Measurements from ENCODE around the gene A2M. TPM values are rescaled to one million over a fixed set of nuclear protein-coding genes. Genes with fewer than 3 reads are reported as not detected.
A peak's percentile ranks its signal among the peaks of the same experiment; 100 is the strongest.

Gene A2M
- total RNA-seq, 4 donors from 2014 or later: 77.1 to 135 (median 126) TPM

GRCh38 chr12:9111525-9111924, 4.2 kb downstream of the A2M start:
- intact Hi-C loops (cut with DNase I; ENCODE audit: low total_unique reads): loop anchor here (10.0 kb wide), 1 partner anchor 133 kb away; no protein-coding TSS in a partner anchor
- H3K4me1 ChIP-seq: peaks cover 10 to 17% of the 10 kb centered on the region in 2 donors
- in situ Hi-C loops (cut with MboI; ENCODE audit: low sequenced_read_pairs in 4 of 4): no loop called here
- TF ChIP-seq CTCF (IDR thresholded peaks at IDR 0.05 in 4 of 5, conservative IDR thresholded peaks at IDR 0.05 in 1 of 5): no peak
- no peak for TF ChIP-seq POLR2A (IDR thresholded peaks at IDR 0.05)
- H3K4me3 ChIP-seq: peak overlapping the region in 1 of 4 donors; percentile 54
- ATAC-seq (no peak), DNase-seq (no peak)
- H3K27ac ChIP-seq: peak overlapping the region in 1 of 4 donors; percentile 69
- H3K9me3 ChIP-seq: no peaks in the 10 kb centered on the region
- peaks cover 2 to 42% of the 10 kb centered on the region in 2 donors for H3K36me3 ChIP-seq
- no peaks in the 10 kb centered on the region for H3K27me3 ChIP-seq

- no peak for ATAC-seq
- in situ Hi-C loops (cut with MboI; ENCODE audit: low sequenced_read_pairs in 4 of 4): no loop called here
- no peaks in the 10 kb centered on the region for H3K27me3 ChIP-seq
- no peak for TF ChIP-seq POLR2A (IDR thresholded peaks at IDR 0.05)
- no peak for TF ChIP-seq CTCF (IDR thresholded peaks at IDR 0.05 in 4 of 5, conservative IDR thresholded peaks at IDR 0.05 in 1 of 5)
- intact Hi-C loops (cut with DNase I; ENCODE audit: low total_unique reads): loop anchor here (10.0 kb wide), 1 partner anchor 135 kb away; no protein-coding TSS in a partner anchor
- no peak overlapping the region for H3K27ac ChIP-seq
- no peaks in the 10 kb centered on the region for H3K9me3 ChIP-seq
- peaks cover 0 to 5% of the 10 kb centered on the region in 2 donors for H3K4me1 ChIP-seq
- H3K4me3 ChIP-seq: no peak overlapping the region
- H3K36me3 ChIP-seq: peaks cover 2 to 50% of the 10 kb centered on the region in 2 donors
- DNase-seq: no peak
Observed at GRCh38 chr12:9109737-9110491, 5.8 kb downstream of the A2M start.

- no peak for TF ChIP-seq POLR2A (IDR thresholded peaks at IDR 0.05)
- TF ChIP-seq CTCF (IDR thresholded peaks at IDR 0.05 in 4 of 5, conservative IDR thresholded peaks at IDR 0.05 in 1 of 5): no peak
- DNase-seq (no peak), ATAC-seq (no peak)
- Histone ChIP-seq H3K4me3 (no peak overlapping the region), H3K4me1 (peaks cover 0 to 5% of the 10 kb centered on the region in 2 donors), H3K27ac (peak overlapping the region in 1 of 4 donors; percentile 2), H3K27me3 (no peaks in the 10 kb centered on the region), H3K36me3 (peaks cover 2 to 57% of the 10 kb centered on the region in 2 donors), H3K9me3 (no peaks in the 10 kb centered on the region)
- intact Hi-C loops (cut with DNase I; ENCODE audit: low total_unique reads) (no loop called here), in situ Hi-C loops (cut with MboI; ENCODE audit: low sequenced_read_pairs in 4 of 4) (no loop called here)
Observed at GRCh38 chr12:9109213-9109522, 6.6 kb downstream of the A2M start.

GRCh38 chr12:9108504-9109212, 7.1 kb downstream of the A2M start:
- peaks cover 2 to 62% of the 10 kb centered on the region in 2 donors for H3K36me3 ChIP-seq
- intact Hi-C loops (cut with DNase I; ENCODE audit: low total_unique reads): no loop called here
- H3K27me3 ChIP-seq: no peaks in the 10 kb centered on the region
- H3K9me3 ChIP-seq: no peaks in the 10 kb centered on the region
- peaks cover 0 to 5% of the 10 kb centered on the region in 2 donors for H3K4me1 ChIP-seq
- DNase-seq (no peak), ATAC-seq (no peak)
- H3K4me3 ChIP-seq: no peak overlapping the region
- in situ Hi-C loops (cut with MboI; ENCODE audit: low sequenced_read_pairs in 4 of 4): no loop called here
- TF ChIP-seq CTCF (IDR thresholded peaks at IDR 0.05 in 4 of 5, conservative IDR thresholded peaks at IDR 0.05 in 1 of 5): no peak
- no peak for TF ChIP-seq POLR2A (IDR thresholded peaks at IDR 0.05)
- no peak overlapping the region for H3K27ac ChIP-seq
